SU-DHL-6 (cell line): Measurements from ENCODE around the gene TESPA1.

Source experiments
- H2AFZ ChIP-seq: fragments of 200-600 bp; sonication (generic); 2 replicates; pipeline ENCODE4 v1.6.1; 2014; ENCODE audit warnings: low read depth, mild to moderate bottlenecking, moderate library complexity, mixed read lengths, antibody characterized with exemption, low read length; ENCODE audit not compliant: severe bottlenecking
- H3F3A ChIP-seq: fragments of 200-600 bp; shearing (Covaris generic); 2 replicates; pipeline ENCODE4 v1.6.0; 2016; ENCODE audit warnings: antibody characterized with exemption, mild to moderate bottlenecking; ENCODE audit not compliant: insufficient read depth
- H3K27ac ChIP-seq: fragments of 200-600 bp; sonication (generic); 2 replicates; pipeline ENCODE4 v1.5.1; 2016; ENCODE audit warnings: low read depth, mild to moderate bottlenecking, low read length, moderate library complexity, mixed read lengths
- H3K27me3 ChIP-seq: fragments of 200-600 bp; sonication (generic), shearing (Covaris generic); 2 replicates; pipeline ENCODE4 v1.6.0; 2014; ENCODE audit warnings: mild to moderate bottlenecking, low read length
- H3K36me3 ChIP-seq: fragments of 200-600 bp; sonication (generic); 2 replicates; pipeline ENCODE4 v1.6.1; 2014; ENCODE audit warnings: mild to moderate bottlenecking, low read length, mixed read lengths
- H3K4me2 ChIP-seq: fragments of 300-600, 200-600 bp; shearing (Covaris generic), sonication (generic); 2 replicates; pipeline ENCODE4 v1.6.0; 2014; ENCODE audit warnings: low read length, low read depth, mild to moderate bottlenecking; ENCODE audit not compliant: poor library complexity, severe bottlenecking
- H3K4me3 ChIP-seq: fragments of 200-600 bp; sonication (generic); 2 replicates; pipeline ENCODE4 v1.5.1; 2014; ENCODE audit warnings: antibody characterized with exemption, low read length, mild to moderate bottlenecking, mixed read lengths; ENCODE audit not compliant: insufficient read depth, poor library complexity, severe bottlenecking
- H3K79me2 ChIP-seq: fragments of 200-600 bp; sonication (generic); 2 replicates; pipeline ENCODE4 v1.6.1; 2014; ENCODE audit warnings: mild to moderate bottlenecking, low read length, moderate library complexity; ENCODE audit not compliant: insufficient read depth
- H3K9ac ChIP-seq: fragments of 200-600 bp; sonication (generic); 2 replicates; pipeline ENCODE4 v1.7.0; 2014; ENCODE audit warnings: mild to moderate bottlenecking, low read length
- H3K9me2 ChIP-seq: fragments of 200-600 bp; sonication (generic); replicated peaks from 2 replicates; pipeline ENCODE4 v1.6.1; 2014; ENCODE audit warnings: low read length; ENCODE audit not compliant: insufficient read depth
- H3K9me3 ChIP-seq: fragments of 200-600 bp; sonication (generic); 2 replicates; pipeline ENCODE4 v1.6.1; 2014; ENCODE audit warnings: low read length, mixed read lengths; ENCODE audit not compliant: insufficient read depth
- H4K20me1 ChIP-seq: fragments of 200-600 bp; sonication (generic); 2 replicates; pipeline ENCODE4 v1.6.1; 2014; ENCODE audit warnings: low read depth, mild to moderate bottlenecking, antibody characterized with exemption, low read length, moderate library complexity, mixed read lengths
- EZH2phosphoT487 ChIP-seq: fragments of 200-600 bp; sonication (generic), shearing (Covaris generic); conservative IDR thresholded peaks from 2 replicates; pipeline ENCODE4 v1.6.1; 2018; ENCODE audit warnings: mild to moderate bottlenecking, antibody characterized with exemption, low read length, moderate library complexity, mixed read lengths
- TF ChIP-seq, protein P1 (sequence below): fragments of 200-600 bp; sonication (generic); IDR thresholded peaks from one replicate; pipeline ENCODE4 v1.5.1; 2017; ENCODE audit warnings: antibody characterized with exemption, mild to moderate bottlenecking, low read length, moderate library complexity; ENCODE audit not compliant: insufficient read depth, poor library complexity, severe bottlenecking

Gene TESPA1

DNA sequence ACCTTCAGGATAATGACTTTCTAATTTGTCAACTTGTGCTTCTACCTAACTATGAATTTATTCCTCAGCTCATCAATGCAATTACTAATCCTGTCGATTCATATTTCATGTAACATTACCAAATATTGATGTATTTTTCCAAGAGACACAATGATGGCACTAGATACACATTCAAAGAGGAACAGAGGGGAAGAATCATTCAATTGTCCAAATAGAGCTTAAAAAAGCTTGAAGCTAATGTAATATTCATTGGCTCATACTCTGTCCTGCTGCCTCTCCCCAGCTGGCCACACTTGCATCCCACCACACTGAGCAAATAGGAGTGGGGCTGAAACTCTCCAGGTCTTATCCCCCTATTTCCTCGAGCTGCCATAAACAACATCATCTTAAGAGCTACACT lies 9.3 kb downstream of the TESPA1 start:
- no peaks in the 10 kb centered on the region for H3K27me3 ChIP-seq
- 0 out of 2 replicates have a peak, but pooled peaks cover 11% of the 10 kb centered on the region for H3K36me3 ChIP-seq
- H4K20me1 ChIP-seq, result no peaks in the 10 kb centered on the region
- no peaks in the 10 kb centered on the region for H3F3A ChIP-seq
- H3K4me3 ChIP-seq, result no peak overlapping the region
- no peak overlapping the region for H3K27ac ChIP-seq
- no peak overlapping the region for H2AFZ ChIP-seq
- no peak for TF ChIP-seq EZH2phosphoT487
- TF ChIP-seq, protein P1, sequence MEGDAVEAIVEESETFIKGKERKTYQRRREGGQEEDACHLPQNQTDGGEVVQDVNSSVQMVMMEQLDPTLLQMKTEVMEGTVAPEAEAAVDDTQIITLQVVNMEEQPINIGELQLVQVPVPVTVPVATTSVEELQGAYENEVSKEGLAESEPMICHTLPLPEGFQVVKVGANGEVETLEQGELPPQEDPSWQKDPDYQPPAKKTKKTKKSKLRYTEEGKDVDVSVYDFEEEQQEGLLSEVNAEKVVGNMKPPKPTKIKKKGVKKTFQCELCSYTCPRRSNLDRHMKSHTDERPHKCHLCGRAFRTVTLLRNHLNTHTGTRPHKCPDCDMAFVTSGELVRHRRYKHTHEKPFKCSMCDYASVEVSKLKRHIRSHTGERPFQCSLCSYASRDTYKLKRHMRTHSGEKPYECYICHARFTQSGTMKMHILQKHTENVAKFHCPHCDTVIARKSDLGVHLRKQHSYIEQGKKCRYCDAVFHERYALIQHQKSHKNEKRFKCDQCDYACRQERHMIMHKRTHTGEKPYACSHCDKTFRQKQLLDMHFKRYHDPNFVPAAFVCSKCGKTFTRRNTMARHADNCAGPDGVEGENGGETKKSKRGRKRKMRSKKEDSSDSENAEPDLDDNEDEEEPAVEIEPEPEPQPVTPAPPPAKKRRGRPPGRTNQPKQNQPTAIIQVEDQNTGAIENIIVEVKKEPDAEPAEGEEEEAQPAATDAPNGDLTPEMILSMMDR, result no peak
- no peaks in the 10 kb centered on the region for H3K9me2 ChIP-seq
- no peaks in the 10 kb centered on the region for H3K9me3 ChIP-seq
- no peak overlapping the region for H3K4me2 ChIP-seq
- no peak overlapping the region for H3K9ac ChIP-seq
- no peaks in the 10 kb centered on the region for H3K79me2 ChIP-seq

DNA sequence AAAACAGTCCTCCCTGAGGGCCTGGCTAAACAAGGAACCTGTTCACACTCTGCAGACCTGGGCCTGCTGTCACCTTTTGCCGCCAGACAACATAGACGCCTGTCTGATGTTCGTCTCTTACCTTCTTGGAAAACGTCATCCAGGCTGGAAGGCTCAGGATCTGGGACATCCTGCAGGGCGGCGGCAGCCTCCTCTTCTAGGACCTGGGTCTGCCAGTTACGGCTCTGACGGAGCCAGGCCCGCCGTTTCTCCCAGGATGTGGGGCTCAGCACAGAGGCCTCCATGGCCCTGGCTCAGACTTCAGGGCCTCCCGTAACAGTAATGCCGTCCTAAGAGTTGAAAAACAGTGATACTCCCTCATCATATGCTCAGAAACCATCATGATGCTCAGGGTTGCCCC lies 10.3 kb downstream of the TESPA1 start:
- no peak overlapping the region for H2AFZ ChIP-seq
- no peak for TF ChIP-seq EZH2phosphoT487
- TF ChIP-seq, protein P1, result no peak
- H3K9ac ChIP-seq, result no peak overlapping the region
- no peaks in the 10 kb centered on the region for H3K27me3 ChIP-seq
- no peaks in the 10 kb centered on the region for H4K20me1 ChIP-seq
- H3K4me3 ChIP-seq, result no peak overlapping the region
- H3K79me2 ChIP-seq, result no peaks in the 10 kb centered on the region
- H3K4me2 ChIP-seq, result no peak overlapping the region
- no peaks in the 10 kb centered on the region for H3F3A ChIP-seq
- 0 out of 2 replicates have a peak, but pooled peaks cover 11% of the 10 kb centered on the region for H3K36me3 ChIP-seq
- H3K9me2 ChIP-seq, result no peaks in the 10 kb centered on the region
- no peak overlapping the region for H3K27ac ChIP-seq
- no peaks in the 10 kb centered on the region for H3K9me3 ChIP-seq

DNA sequence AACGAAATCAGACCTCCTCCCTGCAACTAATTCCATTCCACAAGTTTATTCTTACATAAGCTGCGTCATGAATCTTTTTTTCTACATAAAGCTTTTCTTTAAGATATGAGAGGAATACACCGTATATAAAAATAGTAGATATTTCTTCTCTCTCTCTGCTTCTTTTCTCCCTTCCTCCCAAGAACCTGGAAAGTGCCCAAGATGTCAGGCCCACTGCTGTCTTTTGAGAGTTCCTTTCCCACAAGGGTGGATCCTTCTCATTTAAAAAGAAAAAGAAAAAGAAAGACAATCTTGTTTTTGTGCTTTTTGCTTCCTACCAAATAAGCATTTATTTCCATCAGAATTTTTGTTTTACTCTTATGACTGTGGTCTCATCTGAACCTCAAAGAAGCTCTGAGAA lies 11.0 kb downstream of the TESPA1 start:
- H3K27ac ChIP-seq, result no peak overlapping the region
- no peaks in the 10 kb centered on the region for H3K27me3 ChIP-seq
- TF ChIP-seq, protein P1, result no peak
- no peak for TF ChIP-seq EZH2phosphoT487
- no peaks in the 10 kb centered on the region for H4K20me1 ChIP-seq
- H3K9ac ChIP-seq, result no peak overlapping the region
- no peaks in the 10 kb centered on the region for H3K9me2 ChIP-seq
- H3K9me3 ChIP-seq, result no peaks in the 10 kb centered on the region
- no peak overlapping the region for H3K4me2 ChIP-seq
- no peak overlapping the region for H2AFZ ChIP-seq
- H3F3A ChIP-seq, result no peaks in the 10 kb centered on the region
- no peaks in the 10 kb centered on the region for H3K79me2 ChIP-seq
- no peak overlapping the region for H3K4me3 ChIP-seq
- 0 out of 2 replicates have a peak, but pooled peaks cover 11% of the 10 kb centered on the region for H3K36me3 ChIP-seq

DNA sequence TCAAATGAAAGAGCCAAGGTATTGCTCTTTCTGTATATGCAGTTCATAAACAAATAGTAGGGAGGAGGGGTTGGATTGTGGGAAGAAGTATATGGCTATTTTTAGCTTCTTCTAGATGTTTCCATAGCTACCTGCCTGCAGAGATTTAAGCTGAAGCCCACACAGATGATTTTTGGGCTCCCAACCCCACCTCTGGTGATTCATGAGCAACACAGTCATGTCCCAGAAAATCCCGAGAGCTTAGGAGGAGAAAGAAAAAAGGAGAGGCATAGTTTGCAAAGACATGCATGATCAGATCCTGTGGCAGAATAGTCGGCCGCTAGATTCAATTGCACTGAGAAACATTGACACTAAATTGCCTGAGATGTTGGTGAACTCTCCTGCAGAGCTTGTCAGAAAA lies 13.8 kb downstream of the TESPA1 start:
- no peaks in the 10 kb centered on the region for H3K27me3 ChIP-seq
- TF ChIP-seq EZH2phosphoT487, result no peak
- TF ChIP-seq, protein P1, result no peak
- H3K4me2 ChIP-seq, result no peak overlapping the region

More for the DNA sequence above, 13.8 kb downstream of the TESPA1 start:
- no peaks in the 10 kb centered on the region for H3F3A ChIP-seq
- no peaks in the 10 kb centered on the region for H4K20me1 ChIP-seq
- H3K9me3 ChIP-seq, result no peaks in the 10 kb centered on the region
- H3K9me2 ChIP-seq, result no peaks in the 10 kb centered on the region
- 0 out of 2 replicates have a peak, but pooled peaks cover 11% of the 10 kb centered on the region for H3K36me3 ChIP-seq
- no peaks in the 10 kb centered on the region for H3K79me2 ChIP-seq
- H2AFZ ChIP-seq, result no peak overlapping the region
- no peak overlapping the region for H3K27ac ChIP-seq
- no peak overlapping the region for H3K9ac ChIP-seq
- H3K4me3 ChIP-seq, result no peak overlapping the region
